Measurements from ENCODE around the gene ANGPTL8. TPM values are rescaled to one million over a fixed set of nuclear protein-coding genes. Genes with fewer than 3 reads are reported as not detected.
A peak's percentile ranks its signal among the peaks of the same experiment; 100 is the strongest.

ANGPTL8 gene
- total RNA-seq, 1 donor from 2014 or later: not detected

DNA sequence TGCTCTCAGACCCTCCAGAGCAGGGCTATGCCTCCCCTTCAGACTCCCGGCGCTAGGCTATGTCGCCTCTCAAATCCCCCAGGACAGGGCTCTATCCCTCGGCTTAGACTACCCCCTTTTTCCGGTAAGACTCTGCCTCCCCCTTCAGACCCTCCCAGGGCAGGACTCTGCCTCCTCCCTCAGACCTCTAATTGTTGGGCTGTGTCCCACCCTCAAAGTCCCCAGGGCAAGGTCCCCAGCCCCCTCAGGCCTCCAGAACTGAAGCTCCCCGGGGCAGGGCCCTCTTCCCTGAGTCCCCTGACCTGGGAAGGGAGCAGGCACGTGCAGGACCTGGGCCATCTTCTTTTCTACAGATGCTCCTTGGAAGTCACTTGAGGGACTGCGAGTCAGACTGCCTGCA is 45.2 kb upstream of the ANGPTL8 start:
- DNase-seq (ENCODE audit: low read depth): no peak
- no peaks in the 10 kb centered on the region for H3K27me3 ChIP-seq (ENCODE audit: control insufficient read depth, insufficient read depth, low read length)
- TF ChIP-seq, protein P1, sequence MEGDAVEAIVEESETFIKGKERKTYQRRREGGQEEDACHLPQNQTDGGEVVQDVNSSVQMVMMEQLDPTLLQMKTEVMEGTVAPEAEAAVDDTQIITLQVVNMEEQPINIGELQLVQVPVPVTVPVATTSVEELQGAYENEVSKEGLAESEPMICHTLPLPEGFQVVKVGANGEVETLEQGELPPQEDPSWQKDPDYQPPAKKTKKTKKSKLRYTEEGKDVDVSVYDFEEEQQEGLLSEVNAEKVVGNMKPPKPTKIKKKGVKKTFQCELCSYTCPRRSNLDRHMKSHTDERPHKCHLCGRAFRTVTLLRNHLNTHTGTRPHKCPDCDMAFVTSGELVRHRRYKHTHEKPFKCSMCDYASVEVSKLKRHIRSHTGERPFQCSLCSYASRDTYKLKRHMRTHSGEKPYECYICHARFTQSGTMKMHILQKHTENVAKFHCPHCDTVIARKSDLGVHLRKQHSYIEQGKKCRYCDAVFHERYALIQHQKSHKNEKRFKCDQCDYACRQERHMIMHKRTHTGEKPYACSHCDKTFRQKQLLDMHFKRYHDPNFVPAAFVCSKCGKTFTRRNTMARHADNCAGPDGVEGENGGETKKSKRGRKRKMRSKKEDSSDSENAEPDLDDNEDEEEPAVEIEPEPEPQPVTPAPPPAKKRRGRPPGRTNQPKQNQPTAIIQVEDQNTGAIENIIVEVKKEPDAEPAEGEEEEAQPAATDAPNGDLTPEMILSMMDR (IDR thresholded peaks at IDR 0.05; ENCODE audit: insufficient read depth, low read length, poor library complexity, severe bottlenecking): no peak
- H3K36me3 ChIP-seq (ENCODE audit: control insufficient read depth, insufficient read depth, low read length): no peaks in the 10 kb centered on the region
- H3K4me3 ChIP-seq (ENCODE audit: low read depth, low read length): no peak overlapping the region

- TF ChIP-seq, protein P1 (IDR thresholded peaks at IDR 0.05; ENCODE audit: insufficient read depth, low read length, poor library complexity, severe bottlenecking): no peak
- no peaks in the 10 kb centered on the region for H3K27me3 ChIP-seq (ENCODE audit: control insufficient read depth, insufficient read depth, low read length)
- DNase-seq (ENCODE audit: low read depth): no peak
- H3K4me3 ChIP-seq (ENCODE audit: low read depth, low read length): no peak overlapping the region
- no peaks in the 10 kb centered on the region for H3K36me3 ChIP-seq (ENCODE audit: control insufficient read depth, insufficient read depth, low read length)
Measured at GRCh38 chr19:11194656-11195558, 44.5 kb upstream of the ANGPTL8 start.

DNA sequence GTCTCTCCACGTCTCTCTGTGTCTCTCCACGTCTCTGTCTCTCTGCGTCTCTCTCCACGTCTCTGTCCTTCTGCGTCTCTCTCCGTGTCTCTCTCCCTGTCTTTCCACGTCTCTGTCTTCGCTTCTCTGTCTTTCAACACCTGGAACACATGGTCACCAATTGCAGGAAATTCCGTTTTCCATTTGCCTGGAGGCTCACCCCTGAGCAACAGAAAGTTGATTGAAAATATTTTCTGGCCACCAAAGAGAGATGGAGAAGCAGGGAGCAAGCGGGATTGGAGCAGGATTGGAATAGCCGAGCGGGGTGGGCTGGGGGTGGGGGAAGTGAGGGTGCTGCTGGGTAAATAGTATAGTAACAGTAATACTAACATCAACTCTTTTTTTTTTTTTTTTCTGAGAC is 43.7 kb upstream of the ANGPTL8 start:
- Histone ChIP-seq H3K36me3 (ENCODE audit: control insufficient read depth, insufficient read depth, low read length) (no peaks in the 10 kb centered on the region), H3K27me3 (ENCODE audit: control insufficient read depth, insufficient read depth, low read length) (no peaks in the 10 kb centered on the region), H3K4me3 (ENCODE audit: low read depth, low read length) (no peak overlapping the region)
- no peak for DNase-seq (ENCODE audit: low read depth)
- TF ChIP-seq, protein P1 (IDR thresholded peaks at IDR 0.05; ENCODE audit: insufficient read depth, low read length, poor library complexity, severe bottlenecking): no peak

DNA sequence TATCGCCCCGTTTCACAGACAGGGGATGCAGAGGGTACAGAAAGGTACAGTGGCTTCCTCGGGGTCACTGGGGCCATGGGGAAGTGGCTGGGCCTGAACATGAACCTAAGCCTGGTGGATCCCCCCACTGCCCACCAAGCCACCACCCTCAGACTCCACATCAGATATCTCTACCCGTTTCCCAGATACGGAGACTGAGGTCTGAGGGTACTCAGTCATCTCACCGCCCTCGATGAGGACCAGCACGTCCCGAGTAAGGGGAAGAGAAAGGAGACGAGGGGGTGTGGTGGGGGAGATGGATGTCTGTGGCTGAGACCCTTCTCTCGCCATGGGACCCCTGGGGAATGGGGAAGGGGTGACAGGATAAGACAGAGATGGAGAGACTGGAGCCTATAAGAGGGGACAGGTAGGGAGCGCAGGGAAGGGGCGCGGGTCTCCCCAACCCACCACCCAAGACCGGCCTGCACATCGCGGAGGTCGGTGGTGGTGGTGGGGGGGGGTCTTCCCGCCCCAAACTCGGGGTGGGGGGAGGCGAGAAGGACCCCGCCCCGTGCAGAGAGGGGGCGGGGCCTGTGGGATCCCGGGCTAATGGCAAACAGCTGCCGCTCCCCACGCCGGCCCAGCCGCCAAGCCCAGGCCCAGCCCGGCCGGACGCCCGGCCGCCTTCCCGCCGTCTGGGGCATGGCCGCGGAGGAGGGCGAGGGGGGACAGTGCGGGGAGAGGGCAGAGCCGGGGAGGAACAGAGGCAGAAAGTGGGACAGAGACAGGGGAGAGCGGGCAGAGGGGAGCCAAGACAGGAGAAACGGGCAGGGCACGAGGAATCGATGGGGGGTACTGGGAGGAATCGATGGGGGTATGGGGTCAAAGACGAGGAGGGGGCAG is 42.8 kb upstream of the ANGPTL8 start:
- peak overlapping the region; percentile 90 for H3K4me3 ChIP-seq (ENCODE audit: low read depth, low read length)
- no peaks in the 10 kb centered on the region for H3K27me3 ChIP-seq (ENCODE audit: control insufficient read depth, insufficient read depth, low read length)
- no peaks in the 10 kb centered on the region for H3K36me3 ChIP-seq (ENCODE audit: control insufficient read depth, insufficient read depth, low read length)
- TF ChIP-seq, protein P1 (IDR thresholded peaks at IDR 0.05; ENCODE audit: insufficient read depth, low read length, poor library complexity, severe bottlenecking): no peak
- DNase-seq (ENCODE audit: low read depth): no peak

DNA sequence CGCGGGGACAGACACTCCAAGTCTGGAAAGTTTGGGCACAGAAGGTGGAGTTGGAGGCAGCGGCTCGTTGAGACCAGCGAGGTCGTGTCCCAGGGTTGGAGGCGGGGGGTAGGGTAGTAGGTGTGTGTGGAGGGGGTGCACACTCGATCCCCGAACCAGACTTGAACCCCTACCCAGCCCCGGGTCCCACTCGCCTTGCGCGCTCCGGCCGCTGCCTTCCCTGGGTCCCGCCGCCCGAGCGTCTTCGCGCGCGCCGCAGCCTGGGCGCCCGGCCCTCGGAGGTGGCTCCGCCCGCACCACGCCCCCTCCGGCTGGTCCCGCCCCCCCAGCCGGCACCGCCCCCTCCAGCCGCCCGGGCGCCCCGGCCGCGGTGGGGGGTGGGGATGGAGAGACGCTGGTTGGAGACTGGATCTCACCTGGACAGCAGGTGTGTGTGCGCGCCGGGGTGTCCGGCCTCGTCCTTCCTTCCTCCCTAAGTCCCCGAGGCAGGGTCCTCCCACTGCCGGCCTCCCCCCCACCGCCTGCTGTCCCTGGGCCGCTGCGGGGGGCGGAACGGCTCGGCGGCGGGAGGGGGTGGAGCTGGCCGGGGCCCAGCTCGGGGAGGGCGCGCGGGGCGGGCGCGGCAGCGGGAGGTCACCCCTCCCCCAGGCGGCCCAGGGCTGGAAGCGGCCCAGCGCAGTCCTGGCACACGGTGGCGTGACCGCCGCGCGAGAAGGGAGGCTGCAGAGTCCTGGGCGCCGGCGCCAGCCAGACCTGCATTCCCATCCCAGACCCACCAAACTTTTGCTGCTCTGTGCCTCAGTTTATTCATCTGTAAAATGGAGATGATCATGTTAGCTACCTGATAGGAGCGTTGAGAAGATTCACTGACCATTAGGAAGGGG is 41.9 kb upstream of the ANGPTL8 start, which contains the start of gene KANK2:
KANK2 (minus strand) TSS at position 255 of the 884 bp plus-strand sequence. CDS start 3,034 bp downstream, outside the sequence.
- Histone ChIP-seq H3K27me3 (ENCODE audit: control insufficient read depth, insufficient read depth, low read length) (no peaks in the 10 kb centered on the region), H3K4me3 (ENCODE audit: low read depth, low read length) (peak within 1 kb of the TSS; percentile 90), H3K36me3 (ENCODE audit: control insufficient read depth, insufficient read depth, low read length) (peaks cover 1% of the 10 kb centered on the region)
- TF ChIP-seq, protein P1 (IDR thresholded peaks at IDR 0.05; ENCODE audit: insufficient read depth, low read length, poor library complexity, severe bottlenecking): no peak
- no peak for DNase-seq (ENCODE audit: low read depth)

Measured in kidney epithelial cell (primary cell).